ENCODE results near the gene ANKRD23. TPM values are rescaled to one million over a fixed set of nuclear protein-coding genes. Genes with fewer than 3 reads are reported as not detected.

ANKRD23 gene
- total and polyA plus RNA-seq, 2 of the 8 experiments (the other 6 are each of a cell fraction or from before 2014, with no cell fraction given), result 3.4 to 3.5 TPM

DNA sequence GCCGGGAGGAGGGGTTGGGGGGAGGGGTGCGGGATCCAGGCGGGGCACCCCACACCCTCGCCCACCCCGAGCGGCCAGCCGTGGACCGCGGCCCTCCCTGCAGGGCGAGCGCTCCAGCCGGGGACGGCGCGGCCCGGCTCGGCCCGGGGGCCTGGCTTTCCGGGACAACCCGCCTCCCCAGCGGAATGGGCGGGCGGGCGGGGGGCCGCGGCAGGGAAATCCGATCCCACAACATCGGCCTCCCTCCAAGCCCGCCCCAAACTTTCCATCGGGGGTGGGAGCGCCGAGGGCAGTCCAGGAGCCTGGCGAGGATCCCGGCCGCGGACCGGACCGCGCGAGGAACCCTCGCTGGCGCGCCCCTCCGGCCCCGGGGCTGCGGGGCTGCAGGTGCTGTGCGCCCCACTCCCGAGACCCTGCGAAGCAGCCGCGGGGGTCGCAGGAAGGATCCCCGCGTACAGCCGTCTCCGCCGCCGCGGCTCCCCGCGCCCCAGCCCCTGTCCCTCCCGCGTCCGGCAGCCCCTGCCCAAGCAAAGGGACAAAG is 25.5 kb upstream of the ANKRD23 start (continued):
- TF ChIP-seq, protein P1, sequence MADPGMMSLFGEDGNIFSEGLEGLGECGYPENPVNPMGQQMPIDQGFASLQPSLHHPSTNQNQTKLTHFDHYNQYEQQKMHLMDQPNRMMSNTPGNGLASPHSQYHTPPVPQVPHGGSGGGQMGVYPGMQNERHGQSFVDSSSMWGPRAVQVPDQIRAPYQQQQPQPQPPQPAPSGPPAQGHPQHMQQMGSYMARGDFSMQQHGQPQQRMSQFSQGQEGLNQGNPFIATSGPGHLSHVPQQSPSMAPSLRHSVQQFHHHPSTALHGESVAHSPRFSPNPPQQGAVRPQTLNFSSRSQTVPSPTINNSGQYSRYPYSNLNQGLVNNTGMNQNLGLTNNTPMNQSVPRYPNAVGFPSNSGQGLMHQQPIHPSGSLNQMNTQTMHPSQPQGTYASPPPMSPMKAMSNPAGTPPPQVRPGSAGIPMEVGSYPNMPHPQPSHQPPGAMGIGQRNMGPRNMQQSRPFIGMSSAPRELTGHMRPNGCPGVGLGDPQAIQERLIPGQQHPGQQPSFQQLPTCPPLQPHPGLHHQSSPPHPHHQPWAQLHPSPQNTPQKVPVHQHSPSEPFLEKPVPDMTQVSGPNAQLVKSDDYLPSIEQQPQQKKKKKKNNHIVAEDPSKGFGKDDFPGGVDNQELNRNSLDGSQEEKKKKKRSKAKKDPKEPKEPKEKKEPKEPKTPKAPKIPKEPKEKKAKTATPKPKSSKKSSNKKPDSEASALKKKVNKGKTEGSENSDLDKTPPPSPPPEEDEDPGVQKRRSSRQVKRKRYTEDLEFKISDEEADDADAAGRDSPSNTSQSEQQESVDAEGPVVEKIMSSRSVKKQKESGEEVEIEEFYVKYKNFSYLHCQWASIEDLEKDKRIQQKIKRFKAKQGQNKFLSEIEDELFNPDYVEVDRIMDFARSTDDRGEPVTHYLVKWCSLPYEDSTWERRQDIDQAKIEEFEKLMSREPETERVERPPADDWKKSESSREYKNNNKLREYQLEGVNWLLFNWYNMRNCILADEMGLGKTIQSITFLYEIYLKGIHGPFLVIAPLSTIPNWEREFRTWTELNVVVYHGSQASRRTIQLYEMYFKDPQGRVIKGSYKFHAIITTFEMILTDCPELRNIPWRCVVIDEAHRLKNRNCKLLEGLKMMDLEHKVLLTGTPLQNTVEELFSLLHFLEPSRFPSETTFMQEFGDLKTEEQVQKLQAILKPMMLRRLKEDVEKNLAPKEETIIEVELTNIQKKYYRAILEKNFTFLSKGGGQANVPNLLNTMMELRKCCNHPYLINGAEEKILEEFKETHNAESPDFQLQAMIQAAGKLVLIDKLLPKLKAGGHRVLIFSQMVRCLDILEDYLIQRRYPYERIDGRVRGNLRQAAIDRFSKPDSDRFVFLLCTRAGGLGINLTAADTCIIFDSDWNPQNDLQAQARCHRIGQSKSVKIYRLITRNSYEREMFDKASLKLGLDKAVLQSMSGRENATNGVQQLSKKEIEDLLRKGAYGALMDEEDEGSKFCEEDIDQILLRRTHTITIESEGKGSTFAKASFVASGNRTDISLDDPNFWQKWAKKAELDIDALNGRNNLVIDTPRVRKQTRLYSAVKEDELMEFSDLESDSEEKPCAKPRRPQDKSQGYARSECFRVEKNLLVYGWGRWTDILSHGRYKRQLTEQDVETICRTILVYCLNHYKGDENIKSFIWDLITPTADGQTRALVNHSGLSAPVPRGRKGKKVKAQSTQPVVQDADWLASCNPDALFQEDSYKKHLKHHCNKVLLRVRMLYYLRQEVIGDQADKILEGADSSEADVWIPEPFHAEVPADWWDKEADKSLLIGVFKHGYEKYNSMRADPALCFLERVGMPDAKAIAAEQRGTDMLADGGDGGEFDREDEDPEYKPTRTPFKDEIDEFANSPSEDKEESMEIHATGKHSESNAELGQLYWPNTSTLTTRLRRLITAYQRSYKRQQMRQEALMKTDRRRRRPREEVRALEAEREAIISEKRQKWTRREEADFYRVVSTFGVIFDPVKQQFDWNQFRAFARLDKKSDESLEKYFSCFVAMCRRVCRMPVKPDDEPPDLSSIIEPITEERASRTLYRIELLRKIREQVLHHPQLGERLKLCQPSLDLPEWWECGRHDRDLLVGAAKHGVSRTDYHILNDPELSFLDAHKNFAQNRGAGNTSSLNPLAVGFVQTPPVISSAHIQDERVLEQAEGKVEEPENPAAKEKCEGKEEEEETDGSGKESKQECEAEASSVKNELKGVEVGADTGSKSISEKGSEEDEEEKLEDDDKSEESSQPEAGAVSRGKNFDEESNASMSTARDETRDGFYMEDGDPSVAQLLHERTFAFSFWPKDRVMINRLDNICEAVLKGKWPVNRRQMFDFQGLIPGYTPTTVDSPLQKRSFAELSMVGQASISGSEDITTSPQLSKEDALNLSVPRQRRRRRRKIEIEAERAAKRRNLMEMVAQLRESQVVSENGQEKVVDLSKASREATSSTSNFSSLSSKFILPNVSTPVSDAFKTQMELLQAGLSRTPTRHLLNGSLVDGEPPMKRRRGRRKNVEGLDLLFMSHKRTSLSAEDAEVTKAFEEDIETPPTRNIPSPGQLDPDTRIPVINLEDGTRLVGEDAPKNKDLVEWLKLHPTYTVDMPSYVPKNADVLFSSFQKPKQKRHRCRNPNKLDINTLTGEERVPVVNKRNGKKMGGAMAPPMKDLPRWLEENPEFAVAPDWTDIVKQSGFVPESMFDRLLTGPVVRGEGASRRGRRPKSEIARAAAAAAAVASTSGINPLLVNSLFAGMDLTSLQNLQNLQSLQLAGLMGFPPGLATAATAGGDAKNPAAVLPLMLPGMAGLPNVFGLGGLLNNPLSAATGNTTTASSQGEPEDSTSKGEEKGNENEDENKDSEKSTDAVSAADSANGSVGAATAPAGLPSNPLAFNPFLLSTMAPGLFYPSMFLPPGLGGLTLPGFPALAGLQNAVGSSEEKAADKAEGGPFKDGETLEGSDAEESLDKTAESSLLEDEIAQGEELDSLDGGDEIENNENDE (IDR thresholded peaks at IDR 0.05; ENCODE audit: insufficient replicate concordance, low read length), result no peak
- TF ChIP-seq CHD1 (IDR thresholded peaks at IDR 0.05; ENCODE audit: low read depth, low read length), result no peak
- TF ChIP-seq, protein P2, sequence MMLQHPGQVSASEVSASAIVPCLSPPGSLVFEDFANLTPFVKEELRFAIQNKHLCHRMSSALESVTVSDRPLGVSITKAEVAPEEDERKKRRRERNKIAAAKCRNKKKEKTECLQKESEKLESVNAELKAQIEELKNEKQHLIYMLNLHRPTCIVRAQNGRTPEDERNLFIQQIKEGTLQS (IDR thresholded peaks at IDR 0.05; ENCODE audit: insufficient read depth, low read depth, low read length), result no peak
- TF ChIP-seq TAF7 (optimal IDR thresholded peaks at IDR 0.05; ENCODE audit: borderline replicate concordance, low read depth, low read length), result no peak
- peak; percentile 6 for TF ChIP-seq ASH2L (IDR thresholded peaks at IDR 0.05; ENCODE audit: low read length)

Measured in H1 (cell line).